Endodermal cell (in vitro differentiated cells): ENCODE data around the gene OR52A5. TPM values are rescaled to one million over a fixed set of nuclear protein-coding genes. Genes with fewer than 3 reads are reported as not detected.

Source experiments
- DNase-seq: peaks from one replicate; pipeline ENCODE4 v3.0.0-alpha.2; 2017
- H3K27ac ChIP-seq: 2 replicates; pipeline ENCODE4 v1.5.1; 2013; ENCODE audit warnings: mild to moderate bottlenecking, low read depth, low read length, moderate library complexity
- H3K27me3 ChIP-seq: 2 replicates; pipeline ENCODE4 v1.6.1; 2013; ENCODE audit warnings: mild to moderate bottlenecking, low read length, moderate library complexity; ENCODE audit not compliant: insufficient read depth, control insufficient read depth, poor library complexity, severe bottlenecking
- H3K36me3 ChIP-seq: 2 replicates; pipeline ENCODE4 v1.7.0; 2013; ENCODE audit warnings: mild to moderate bottlenecking, low read length, moderate library complexity; ENCODE audit not compliant: control insufficient read depth, insufficient read depth
- H3K4me1 ChIP-seq: one replicate; pipeline ENCODE4 v1.7.0; 2013; ENCODE audit warnings: low read length; ENCODE audit not compliant: control insufficient read depth, insufficient read depth
- H3K4me3 ChIP-seq: 2 replicates; pipeline ENCODE4 v1.5.1; 2013; ENCODE audit warnings: mild to moderate bottlenecking, low read length, moderate library complexity
- H3K9ac ChIP-seq: 2 replicates; pipeline ENCODE4 v1.6.1; 2013; ENCODE audit warnings: mild to moderate bottlenecking, low read length, moderate library complexity; ENCODE audit not compliant: poor library complexity, severe bottlenecking; ENCODE audit errors: extremely low read depth
- H3K9me3 ChIP-seq: 2 replicates; pipeline ENCODE4 v1.6.1; 2013; ENCODE audit warnings: mild to moderate bottlenecking, low read length, moderate library complexity; ENCODE audit not compliant: control insufficient read depth
- H3K27ac Mint-ChIP-seq: 2 replicates; pipeline ENCODE4 v1.8.0; 2020; ENCODE audit warnings: mixed read lengths
- H3K27me3 Mint-ChIP-seq: 2 replicates; pipeline ENCODE4 v1.8.0; 2021; ENCODE audit warnings: mild to moderate bottlenecking, mixed read lengths; ENCODE audit not compliant: insufficient read depth
- H3K36me3 Mint-ChIP-seq: 2 replicates; pipeline ENCODE4 v1.8.0; 2020; ENCODE audit warnings: low read depth, mixed read lengths
- H3K4me1 Mint-ChIP-seq: 2 replicates; pipeline ENCODE4 v1.8.0; 2020; ENCODE audit warnings: mixed read lengths
- H3K4me3 Mint-ChIP-seq: 2 replicates; pipeline ENCODE4 v1.8.0; 2020; ENCODE audit warnings: mild to moderate bottlenecking, moderate library complexity, mixed read lengths
- H3K9me3 Mint-ChIP-seq: 2 replicates; pipeline ENCODE4 v1.8.0; 2020; ENCODE audit warnings: mild to moderate bottlenecking, mixed read lengths
- CTCF ChIP-seq: fragments of 200-600 bp; sonication (generic); conservative IDR thresholded peaks from 2 replicates; pipeline ENCODE4 v1.5.0; 2021; ENCODE audit warnings: antibody characterized with exemption, mild to moderate bottlenecking
- whole genome bisulfite sequencing, 2 experiments: methylation state at CpG; one replicate each; pipeline versions ENCODE4 v1.1.5 to v1.1.7; 2013; ENCODE audit warnings: missing lambda C conversion rate in 2 of 2, mixed read lengths in 1 of 2; ENCODE audit not compliant: insufficient coverage in 1 of 2, insufficient read length in 1 of 2; 5-methylcytosine and 5-hydroxymethylcytosine counted together
- total RNA-seq, 2 donors: library from RNA; stranded (reverse); fragmentation: NEBNext Ultra II Directional in 1 of 2; extraction: Animal tissue kit (Norgen Biotek cat#: 25700) in 1 of 2; gene quantifications; 2 replicates in 1 of 2; 3 replicates in 1 of 2; pipeline ENCODE4 v1.2.1, GENCODE V29; 2021

The OR52A5 gene
- total RNA-seq, 2 donors from 2014 or later: 0.13 to 0.15 TPM

GRCh38 chr11:5090668-5091067, 47.5 kb downstream of the OR52A5 start:
- peaks cover 18% of the 10 kb centered on the region for H3K4me1 Mint-ChIP-seq
- no peaks in the 10 kb centered on the region for H3K27me3 ChIP-seq
- H3K27ac Mint-ChIP-seq: no peak overlapping the region
- no peaks in the 10 kb centered on the region for H3K9me3 ChIP-seq
- H3K4me3 Mint-ChIP-seq: no peak overlapping the region
- H3K4me1 ChIP-seq: peaks cover 2% of the 10 kb centered on the region
- H3K9ac ChIP-seq: no peak overlapping the region
- H3K36me3 Mint-ChIP-seq: no peaks in the 10 kb centered on the region
- no peak overlapping the region for H3K27ac ChIP-seq
- no peak for DNase-seq
- no peaks in the 10 kb centered on the region for H3K36me3 ChIP-seq
- WGBS, 2 experiments: 100% methylated on average over 1 of the region's 1 CpG
- no peaks in the 10 kb centered on the region for H3K9me3 Mint-ChIP-seq
- no peak overlapping the region for H3K4me3 ChIP-seq
- H3K27me3 Mint-ChIP-seq: no peaks in the 10 kb centered on the region
- TF ChIP-seq CTCF: no peak

GRCh38 chr11:5088556-5088955, 49.6 kb downstream of the OR52A5 start:
- no peaks in the 10 kb centered on the region for H3K9me3 Mint-ChIP-seq
- no peaks in the 10 kb centered on the region for H3K36me3 ChIP-seq
- no peak overlapping the region for H3K9ac ChIP-seq
- H3K4me1 Mint-ChIP-seq: peaks cover 18% of the 10 kb centered on the region
- DNase-seq: no peak
- no peak overlapping the region for H3K4me3 Mint-ChIP-seq
- H3K27ac ChIP-seq: no peak overlapping the region
- no peak overlapping the region for H3K27ac Mint-ChIP-seq
- no peak overlapping the region for H3K4me3 ChIP-seq
- peaks cover 2% of the 10 kb centered on the region for H3K4me1 ChIP-seq
- no peaks in the 10 kb centered on the region for H3K9me3 ChIP-seq
- H3K27me3 Mint-ChIP-seq: no peaks in the 10 kb centered on the region
- H3K36me3 Mint-ChIP-seq: no peaks in the 10 kb centered on the region
- no peaks in the 10 kb centered on the region for H3K27me3 ChIP-seq
- no peak for TF ChIP-seq CTCF

- DNase-seq: no peak
- no peaks in the 10 kb centered on the region for H3K27me3 ChIP-seq
- no peak overlapping the region for H3K9ac ChIP-seq
- no peaks in the 10 kb centered on the region for H3K9me3 ChIP-seq
- Mint-ChIP-seq H3K36me3 (no peaks in the 10 kb centered on the region), H3K4me3 (no peak overlapping the region), H3K4me1 (peaks cover 15% of the 10 kb centered on the region), H3K27me3 (no peaks in the 10 kb centered on the region), H3K27ac (no peak overlapping the region), H3K9me3 (no peaks in the 10 kb centered on the region)
- H3K4me3 ChIP-seq: no peak overlapping the region
- no peaks in the 10 kb centered on the region for H3K36me3 ChIP-seq
- no peak for TF ChIP-seq CTCF
- no peak overlapping the region for H3K27ac ChIP-seq
- no peaks in the 10 kb centered on the region for H3K4me1 ChIP-seq
Observed at GRCh38 chr11:5083602-5084001, 54.6 kb downstream of the OR52A5 start.
